NCI-H345 (cell line): Measurements from ENCODE around the gene KIFAP3.

Experiments used
- DNase-seq: peaks from one replicate; lab custom pipeline; 2025; lab: John Stamatoyannopoulos, UW

KIFAP3 gene

GRCh38 chr1:169985757-169986156 lies 88.7 kb downstream of the KIFAP3 start:
- DNase-seq = no peak

GRCh38 chr1:169974067-169974466 lies 100.4 kb downstream of the KIFAP3 start:
- no peak for DNase-seq

GRCh38 chr1:169970114-169970513 lies 104.4 kb downstream of the KIFAP3 start:
- no peak for DNase-seq

GRCh38 chr1:169968174-169968573 lies 106.3 kb downstream of the KIFAP3 start:
- no peak for DNase-seq

- no peak for DNase-seq
Observed at GRCh38 chr1:169964206-169964605, 110.3 kb downstream of the KIFAP3 start.

GRCh38 chr1:169959686-169960085 lies 114.8 kb downstream of the KIFAP3 start:
- DNase-seq = no peak

GRCh38 chr1:169958987-169959386 lies 115.5 kb downstream of the KIFAP3 start:
- DNase-seq = no peak

- no peak for DNase-seq
Observed at GRCh38 chr1:169957884-169958283, 116.6 kb downstream of the KIFAP3 start.

- no peak for DNase-seq
Observed at GRCh38 chr1:169951108-169951507, 123.4 kb downstream of the KIFAP3 start.

- DNase-seq = no peak
Observed at GRCh38 chr1:169949139-169949538, 125.4 kb downstream of the KIFAP3 start.

- DNase-seq = no peak
Observed at GRCh38 chr1:169946206-169946605, 128.3 kb downstream of the KIFAP3 start.

GRCh38 chr1:169945181-169945580 lies 129.3 kb downstream of the KIFAP3 start:
- no peak for DNase-seq

GRCh38 chr1:169944621-169945020 lies 129.9 kb downstream of the KIFAP3 start:
- DNase-seq = no peak

GRCh38 chr1:169943963-169944526 lies 130.4 kb downstream of the KIFAP3 start:
- no peak for DNase-seq

GRCh38 chr1:169941982-169942830 lies 132.3 kb downstream of the KIFAP3 start:
- no peak for DNase-seq

GRCh38 chr1:169933984-169934725 lies 140.3 kb downstream of the KIFAP3 start:
- no peak for DNase-seq

GRCh38 chr1:169931795-169932231 lies 142.7 kb downstream of the KIFAP3 start:
- DNase-seq = no peak

GRCh38 chr1:169929210-169929526 lies 145.3 kb downstream of the KIFAP3 start:
- DNase-seq = no peak

GRCh38 chr1:169928438-169929209 lies 145.9 kb downstream of the KIFAP3 start:
- DNase-seq = peak; percentile 36

- DNase-seq = no peak
Observed at GRCh38 chr1:169925505-169926482, 148.7 kb downstream of the KIFAP3 start.

GRCh38 chr1:169924829-169925228 lies 149.7 kb downstream of the KIFAP3 start:
- no peak for DNase-seq
